ENCODE measurements around the gene SHC2.
"Not testable (repeated sequence)": the region's sequence is repeated elsewhere in the genome, so short reads cannot be mapped to it uniquely, and the experiment has no call there.

The SHC2 gene

GRCh38 chr19:468587-469256 is 7.9 kb upstream of the SHC2 start:
- DNase-seq (ENCODE audit: low read depth): no peak

- no peak for DNase-seq (ENCODE audit: low read depth)
Observed at GRCh38 chr19:467554-467953, 6.7 kb upstream of the SHC2 start.

GRCh38 chr19:465056-465816 is 4.4 kb upstream of the SHC2 start:
- no peak for DNase-seq (ENCODE audit: low read depth)

GRCh38 chr19:464208-464545 is 3.3 kb upstream of the SHC2 start:
- no peak for DNase-seq (ENCODE audit: low read depth)

- DNase-seq (ENCODE audit: low read depth): no peak
Observed at GRCh38 chr19:463483-464207, 2.8 kb upstream of the SHC2 start.

GRCh38 chr19:461721-462551 is 1.1 kb upstream of the SHC2 start:
- no peak for DNase-seq (ENCODE audit: low read depth)

- no peak for DNase-seq (ENCODE audit: low read depth)
Observed at GRCh38 chr19:459724-460511, 915 bp downstream of the SHC2 start.

- no peak for DNase-seq (ENCODE audit: low read depth)
Observed at GRCh38 chr19:458091-459042, 2.5 kb downstream of the SHC2 start.

GRCh38 chr19:457636-458035 is 3.2 kb downstream of the SHC2 start:
- DNase-seq (ENCODE audit: low read depth): no peak

GRCh38 chr19:456547-457110 is 4.2 kb downstream of the SHC2 start:
- DNase-seq (ENCODE audit: low read depth): no peak

- no peak for DNase-seq (ENCODE audit: low read depth)
Observed at GRCh38 chr19:455851-456546, 4.8 kb downstream of the SHC2 start.

- no peak for DNase-seq (ENCODE audit: low read depth)
Observed at GRCh38 chr19:455031-455705, 5.7 kb downstream of the SHC2 start.

GRCh38 chr19:453606-454005 is 7.2 kb downstream of the SHC2 start:
- DNase-seq (ENCODE audit: low read depth): no peak

GRCh38 chr19:452829-453228 is 8.0 kb downstream of the SHC2 start:
- DNase-seq (ENCODE audit: low read depth): no peak

GRCh38 chr19:450912-451481 is 9.8 kb downstream of the SHC2 start:
- DNase-seq (ENCODE audit: low read depth): not testable (repeated sequence)

GRCh38 chr19:449916-450315 is 10.9 kb downstream of the SHC2 start:
- DNase-seq (ENCODE audit: low read depth): no peak

- no peak for DNase-seq (ENCODE audit: low read depth)
Observed at GRCh38 chr19:447816-448560, 12.8 kb downstream of the SHC2 start.

GRCh38 chr19:447064-447426 is 13.8 kb downstream of the SHC2 start:
- no peak for DNase-seq (ENCODE audit: low read depth)

All from activated T-cell treated with anti-CD3 and anti-CD28 coated beads for 24 hours (primary cell).